DOHH2 (cell line): Measurements from ENCODE around the gene SS18L1.

ENCODE experiments used
- H3F3A ChIP-seq: fragments of 200-600 bp; sonication (generic), shearing (Covaris generic); 2 replicates; pipeline ENCODE4 v1.6.0; 2016; ENCODE audit warnings: antibody characterized with exemption, mild to moderate bottlenecking; ENCODE audit not compliant: control insufficient read depth, insufficient read depth
- H3K27ac ChIP-seq: fragments of 200-600 bp; sonication (generic); 2 replicates; pipeline ENCODE4 v1.5.1; 2014; ENCODE audit warnings: low read depth, mild to moderate bottlenecking, low read length, moderate library complexity
- H3K27me3 ChIP-seq: fragments of 200-600 bp; sonication (generic); 2 replicates; pipeline ENCODE4 v1.6.1; 2014; ENCODE audit warnings: mild to moderate bottlenecking, low read length, mixed read lengths; ENCODE audit not compliant: control insufficient read depth
- H3K36me3 ChIP-seq: fragments of 200-600 bp; sonication (generic); 2 replicates; pipeline ENCODE4 v1.6.1; 2014; ENCODE audit warnings: mild to moderate bottlenecking, low read length, moderate library complexity, mixed read lengths; ENCODE audit not compliant: control insufficient read depth
- H3K4me1 ChIP-seq: fragments of 200-600 bp; sonication (generic); 2 replicates; pipeline ENCODE4 v1.6.1; 2014; ENCODE audit warnings: mild to moderate bottlenecking, low read length, mixed read lengths; ENCODE audit not compliant: control insufficient read depth
- H3K4me2 ChIP-seq: fragments of 200-600 bp; sonication (generic); 2 replicates; pipeline ENCODE4 v1.6.0; 2014; ENCODE audit warnings: mild to moderate bottlenecking, low read length, moderate library complexity
- H3K4me3 ChIP-seq: fragments of 200-600 bp; sonication (generic); 2 replicates; pipeline ENCODE4 v1.5.1; 2014; ENCODE audit warnings: mild to moderate bottlenecking, low read length, mixed read lengths
- H3K79me2 ChIP-seq: fragments of 200-600 bp; sonication (generic); 2 replicates; pipeline ENCODE4 v1.6.1; 2014; ENCODE audit warnings: mild to moderate bottlenecking, low read length, mixed read lengths; ENCODE audit not compliant: control insufficient read depth
- H3K9me2 ChIP-seq: fragments of 200-600 bp; sonication (generic); replicated peaks from 2 replicates; pipeline ENCODE4 v1.6.1; 2014; ENCODE audit warnings: mild to moderate bottlenecking, low read length, mixed read lengths; ENCODE audit not compliant: control insufficient read depth
- H3K9me3 ChIP-seq: fragments of 200-600 bp; sonication (generic); 2 replicates; pipeline ENCODE4 v1.6.1; 2014; ENCODE audit warnings: antibody characterized with exemption, low read length, mixed read lengths; ENCODE audit not compliant: control insufficient read depth, insufficient read depth
- H4K20me1 ChIP-seq: fragments of 200-600 bp; sonication (generic); 2 replicates; pipeline ENCODE4 v1.6.0; 2014; ENCODE audit warnings: low read depth, mild to moderate bottlenecking, antibody characterized with exemption, low read length, moderate library complexity; ENCODE audit not compliant: control insufficient read depth, insufficient read depth
- CTCF ChIP-seq: fragments of 200-600 bp; sonication (generic); IDR thresholded peaks from one replicate; pipeline ENCODE4 v1.5.1; 2014; ENCODE audit warnings: antibody characterized with exemption, mild to moderate bottlenecking, low read depth, low read length; ENCODE audit not compliant: poor library complexity, severe bottlenecking
- EZH2phosphoT487 ChIP-seq: fragments of 200-600 bp; sonication (generic); IDR thresholded peaks from 2 replicates; pipeline ENCODE4 v1.6.1; 2017; ENCODE audit warnings: borderline replicate concordance, mild to moderate bottlenecking, antibody characterized with exemption, low read length, moderate library complexity, mixed read lengths

SS18L1 gene

GRCh38 chr20:62202676-62203377 is 59.3 kb downstream of the SS18L1 start:
- Histone ChIP-seq H3K4me2 (peak overlapping the region; percentile 46), H3K4me1 (peaks cover 40% of the 10 kb centered on the region), H3K27ac (peak overlapping the region; percentile 83), H3F3A (0 out of 2 replicates have a peak, but pooled peaks cover 13% of the 10 kb centered on the region), H3K9me3 (no peaks in the 10 kb centered on the region), H3K9me2 (no peaks in the 10 kb centered on the region), H3K79me2 (peaks cover 3% of the 10 kb centered on the region), H4K20me1 (no peaks in the 10 kb centered on the region; the same call in 1 of the 2 replicates), H3K36me3 (peaks cover 38% of the 10 kb centered on the region), H3K4me3 (peak overlapping the region; percentile 18; the same call in 1 of the 2 replicates), H3K27me3 (no peaks in the 10 kb centered on the region)
- TF ChIP-seq EZH2phosphoT487 (no peak), CTCF (no peak)

- no peaks in the 10 kb centered on the region; the same call in 1 of the 2 replicates for H4K20me1 ChIP-seq
- 0 out of 2 replicates have a peak, but pooled peaks cover 13% of the 10 kb centered on the region for H3F3A ChIP-seq
- peak overlapping the region; percentile 46 for H3K4me2 ChIP-seq
- H3K4me3 ChIP-seq: peak overlapping the region; percentile 18; the same call in 1 of the 2 replicates
- H3K27ac ChIP-seq: peak overlapping the region; percentile 83
- peaks cover 40% of the 10 kb centered on the region for H3K4me1 ChIP-seq
- peaks cover 32% of the 10 kb centered on the region for H3K36me3 ChIP-seq
- no peaks in the 10 kb centered on the region for H3K27me3 ChIP-seq
- H3K79me2 ChIP-seq: peaks cover 3% of the 10 kb centered on the region
- TF ChIP-seq CTCF: no peak
- no peak for TF ChIP-seq EZH2phosphoT487
- H3K9me3 ChIP-seq: no peaks in the 10 kb centered on the region
- no peaks in the 10 kb centered on the region for H3K9me2 ChIP-seq
These were observed 59.9 kb downstream of the SS18L1 start for GRCh38 chr20:62203378-62204030.

- H4K20me1 ChIP-seq: no peaks in the 10 kb centered on the region; the same call in 1 of the 2 replicates
- no peaks in the 10 kb centered on the region for H3K9me3 ChIP-seq
- H3F3A ChIP-seq: 0 out of 2 replicates have a peak, but pooled peaks cover 7% of the 10 kb centered on the region
- peaks cover 30% of the 10 kb centered on the region for H3K4me1 ChIP-seq
- TF ChIP-seq EZH2phosphoT487: no peak
- TF ChIP-seq CTCF: no peak
- peaks cover 13% of the 10 kb centered on the region for H3K36me3 ChIP-seq
- peaks cover 8% of the 10 kb centered on the region; the same call in 1 of the 2 replicates for H3K27me3 ChIP-seq
- no peak overlapping the region for H3K4me3 ChIP-seq
- H3K9me2 ChIP-seq: no peaks in the 10 kb centered on the region
- H3K4me2 ChIP-seq: no peak overlapping the region
- peaks cover 3% of the 10 kb centered on the region for H3K79me2 ChIP-seq
- H3K27ac ChIP-seq: no peak overlapping the region
These were observed 62.2 kb downstream of the SS18L1 start for GRCh38 chr20:62205618-62206387.
